Measurements from ENCODE around the gene VWA3A. TPM values are rescaled to one million over a fixed set of nuclear protein-coding genes. Genes with fewer than 3 reads are reported as not detected.

VWA3A gene
- total RNA-seq, 2 experiments from 2014 or later: 0.27 to 0.47 TPM

DNA sequence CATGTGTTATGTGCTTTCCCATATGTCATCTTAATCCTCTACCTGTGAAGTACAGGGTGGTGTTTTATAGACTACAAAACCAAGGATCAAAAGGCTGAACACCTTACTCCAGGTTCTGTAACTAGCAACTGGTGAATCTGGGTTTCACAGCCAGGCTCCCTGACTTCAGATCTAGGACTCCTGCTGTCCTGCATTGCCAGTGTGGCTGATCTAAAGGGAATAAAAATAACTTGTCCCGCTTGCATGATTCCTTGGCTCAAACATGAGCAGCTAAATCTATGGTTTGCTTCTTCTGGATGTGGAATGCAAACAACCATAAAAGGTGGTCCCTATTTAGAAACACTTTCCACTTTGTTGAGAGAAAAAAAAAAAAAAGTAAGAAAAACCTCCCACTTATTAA lies 3.7 kb upstream of the VWA3A start:
- no peaks in the 10 kb centered on the region for H3K9me3 Mint-ChIP-seq
- Histone ChIP-seq H3K36me3 (ENCODE audit: insufficient read depth, low read length) (no peaks in the 10 kb centered on the region), H3K27me3 (ENCODE audit: control insufficient read depth in 1 of 2, insufficient read depth in 2 of 2, low read length in 2 of 2) (no peaks in the 10 kb centered on the region), H3K4me3 (ENCODE audit: low read length) (no peak overlapping the region), H3K27ac (ENCODE audit: low read depth in 1 of 2, low read length in 2 of 2) (no peak overlapping the region), H3K4me1 (ENCODE audit: insufficient read depth, low read length) (no peaks in the 10 kb centered on the region), H3K9me3 (ENCODE audit: control insufficient read depth in 1 of 2, insufficient read depth in 1 of 2, low read length in 2 of 2) (no peaks in the 10 kb centered on the region)
- H3K27ac Mint-ChIP-seq: no peak overlapping the region
- ChIA-PET CTCF (interaction anchor here (0.7 to 1.6 kb wide), 2 partner anchors 11 to 1072 kb away, joined by 3 to 7 read pairs; no protein-coding TSS in a partner anchor), POLR2A (interaction anchor here (0.7 to 1.8 kb wide), 2 partner anchors 11 to 33 kb away, joined by 3 to 4 read pairs; no protein-coding TSS in a partner anchor)
- no peak for ATAC-seq (ENCODE audit: poor library complexity)
- peaks cover 25% of the 10 kb centered on the region for H3K36me3 Mint-ChIP-seq (ENCODE audit: low read depth)
- H3K27me3 Mint-ChIP-seq: no peaks in the 10 kb centered on the region
- intact Hi-C loops (cut with DNase I, micrococcal nuclease): no loop called here
- DNase-seq: no peak
- TF ChIP-seq, protein P1, sequence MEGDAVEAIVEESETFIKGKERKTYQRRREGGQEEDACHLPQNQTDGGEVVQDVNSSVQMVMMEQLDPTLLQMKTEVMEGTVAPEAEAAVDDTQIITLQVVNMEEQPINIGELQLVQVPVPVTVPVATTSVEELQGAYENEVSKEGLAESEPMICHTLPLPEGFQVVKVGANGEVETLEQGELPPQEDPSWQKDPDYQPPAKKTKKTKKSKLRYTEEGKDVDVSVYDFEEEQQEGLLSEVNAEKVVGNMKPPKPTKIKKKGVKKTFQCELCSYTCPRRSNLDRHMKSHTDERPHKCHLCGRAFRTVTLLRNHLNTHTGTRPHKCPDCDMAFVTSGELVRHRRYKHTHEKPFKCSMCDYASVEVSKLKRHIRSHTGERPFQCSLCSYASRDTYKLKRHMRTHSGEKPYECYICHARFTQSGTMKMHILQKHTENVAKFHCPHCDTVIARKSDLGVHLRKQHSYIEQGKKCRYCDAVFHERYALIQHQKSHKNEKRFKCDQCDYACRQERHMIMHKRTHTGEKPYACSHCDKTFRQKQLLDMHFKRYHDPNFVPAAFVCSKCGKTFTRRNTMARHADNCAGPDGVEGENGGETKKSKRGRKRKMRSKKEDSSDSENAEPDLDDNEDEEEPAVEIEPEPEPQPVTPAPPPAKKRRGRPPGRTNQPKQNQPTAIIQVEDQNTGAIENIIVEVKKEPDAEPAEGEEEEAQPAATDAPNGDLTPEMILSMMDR (IDR thresholded peaks at IDR 0.05): no peak
- no peak overlapping the region for H3K4me3 Mint-ChIP-seq
- no peaks in the 10 kb centered on the region for H3K4me1 Mint-ChIP-seq (ENCODE audit: low read depth)

DNA sequence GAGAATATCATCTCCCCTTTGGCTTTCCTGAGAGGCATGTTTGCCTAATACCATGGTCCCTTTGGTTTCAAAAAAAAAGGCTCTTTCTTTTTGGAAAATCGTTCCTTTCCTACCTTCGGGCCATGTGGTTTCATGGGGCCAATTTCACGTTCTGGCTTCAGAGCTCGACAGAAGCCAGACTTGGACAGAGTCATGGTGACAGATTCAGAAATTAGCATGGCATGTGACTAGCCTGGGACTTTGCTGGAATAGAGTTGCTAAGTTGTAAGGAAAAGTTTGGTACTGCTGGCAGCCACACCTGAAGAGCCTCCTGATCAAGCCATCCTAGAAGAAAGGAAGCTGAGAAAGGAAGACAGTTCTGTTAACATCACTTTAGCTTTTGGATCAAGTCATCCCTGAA lies 2.4 kb upstream of the VWA3A start:
- Mint-ChIP-seq H3K36me3 (ENCODE audit: low read depth) (peaks cover 22% of the 10 kb centered on the region), H3K27me3 (peaks cover 1% of the 10 kb centered on the region), H3K4me3 (no peak overlapping the region), H3K9me3 (no peaks in the 10 kb centered on the region), H3K27ac (no peak overlapping the region), H3K4me1 (ENCODE audit: low read depth) (no peaks in the 10 kb centered on the region)
- Histone ChIP-seq H3K27ac (ENCODE audit: low read depth in 1 of 2, low read length in 2 of 2) (no peak overlapping the region), H3K4me3 (ENCODE audit: low read length) (no peak overlapping the region), H3K36me3 (ENCODE audit: insufficient read depth, low read length) (no peaks in the 10 kb centered on the region), H3K4me1 (ENCODE audit: insufficient read depth, low read length) (no peaks in the 10 kb centered on the region), H3K9me3 (ENCODE audit: control insufficient read depth in 1 of 2, insufficient read depth in 1 of 2, low read length in 2 of 2) (no peaks in the 10 kb centered on the region), H3K27me3 (ENCODE audit: control insufficient read depth in 1 of 2, insufficient read depth in 2 of 2, low read length in 2 of 2) (no peaks in the 10 kb centered on the region)
- ChIA-PET POLR2A (no interaction called here), CTCF (no interaction called here)
- DNase-seq (no peak), ATAC-seq (ENCODE audit: poor library complexity) (no peak)
- TF ChIP-seq, protein P1 (IDR thresholded peaks at IDR 0.05): no peak
- intact Hi-C loops (cut with DNase I, micrococcal nuclease): no loop called here

DNA sequence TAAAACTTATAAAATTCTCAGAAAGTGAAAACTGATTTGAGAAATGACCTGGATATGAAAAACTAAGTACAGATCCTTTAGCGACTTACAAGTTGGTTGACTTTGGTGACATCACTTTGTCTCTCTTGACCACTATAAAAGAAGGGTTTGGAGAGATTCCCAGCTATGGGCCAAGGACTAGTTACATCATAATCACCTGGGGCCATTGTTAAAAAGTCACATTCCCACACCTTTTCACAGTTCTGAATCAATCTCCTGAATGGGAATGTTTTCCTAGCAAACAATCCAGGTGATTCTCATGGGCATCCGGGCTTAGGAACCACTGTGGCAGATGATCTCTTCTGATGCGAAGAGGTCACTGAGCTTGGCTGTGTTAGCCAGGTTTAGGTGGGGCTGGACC lies 620 bp upstream of the VWA3A start:
- no peaks in the 10 kb centered on the region for H3K4me1 Mint-ChIP-seq (ENCODE audit: low read depth)
- H3K27me3 Mint-ChIP-seq: peaks cover 13% of the 10 kb centered on the region
- ChIA-PET POLR2A (no interaction called here), CTCF (no interaction called here)
- Histone ChIP-seq H3K27me3 (ENCODE audit: control insufficient read depth in 1 of 2, insufficient read depth in 2 of 2, low read length in 2 of 2) (peaks cover 0 to 2% of the 10 kb centered on the region in 2 experiments), H3K27ac (ENCODE audit: low read depth in 1 of 2, low read length in 2 of 2) (no peak overlapping the region), H3K36me3 (ENCODE audit: insufficient read depth, low read length) (no peaks in the 10 kb centered on the region), H3K4me3 (ENCODE audit: low read length) (no peak overlapping the region), H3K4me1 (ENCODE audit: insufficient read depth, low read length) (no peaks in the 10 kb centered on the region), H3K9me3 (ENCODE audit: control insufficient read depth in 1 of 2, insufficient read depth in 1 of 2, low read length in 2 of 2) (no peaks in the 10 kb centered on the region)
- no peaks in the 10 kb centered on the region for H3K9me3 Mint-ChIP-seq
- intact Hi-C loops (cut with DNase I, micrococcal nuclease): no loop called here
- TF ChIP-seq, protein P1 (IDR thresholded peaks at IDR 0.05): no peak
- no peak overlapping the region for H3K27ac Mint-ChIP-seq
- ATAC-seq (ENCODE audit: poor library complexity) (no peak), DNase-seq (no peak)
- H3K36me3 Mint-ChIP-seq (ENCODE audit: low read depth): peaks cover 6% of the 10 kb centered on the region
- H3K4me3 Mint-ChIP-seq: no peak overlapping the region

Measured in CD4-positive, alpha-beta T cell (primary cell).